GM12878 (cell line): ENCODE measurements around the gene DNAJC18. TPM values are rescaled to one million over a fixed set of nuclear protein-coding genes. Genes with fewer than 3 reads are reported as not detected.

Experiments used
- ATAC-seq: fragments of 200-7000 bp; cut with Tn5 transposase; 3 replicates; pipeline ENCODE4 v1.9.1; 2020; ENCODE audit warnings: mild to moderate bottlenecking, moderate library complexity
- BruUV-seq: library from RNA; stranded (reverse); fragments of 400-500 nt; replicated peaks from 2 replicates; lab custom pipeline; 2021; lab: Mats Ljungman, UMichigan
- CTCF ChIA-PET: fragments of 300-600 bp; sonication (Branson Sonifier 250); formaldehyde crosslinking; extraction: SDS; loops from one replicate; lab custom pipeline; 2021; ENCODE audit warnings: inconsistent platforms; lab: Yijun Ruan, JAX
- POLR2A ChIA-PET: fragments of 350-600 bp; formaldehyde crosslinking; extraction: SDS; loops from one replicate; lab custom pipeline; 2021; ENCODE audit warnings: inconsistent platforms; lab: Charles Lee
- RAD21 ChIA-PET: fragments of 300-600 bp; sonication (Branson Sonifier 250); formaldehyde crosslinking; loops from one replicate; lab custom pipeline; 2023; ENCODE audit warnings: antibody characterized with exemption; ENCODE audit not compliant: unreplicated experiment; lab: Charles Lee
- SMC1A ChIA-PET: fragments of 300-600 bp; sonication (Branson Sonifier 250); formaldehyde crosslinking; loops from one replicate; lab custom pipeline; 2023; ENCODE audit not compliant: unreplicated experiment, uncharacterized antibody; lab: Charles Lee
- DNase-seq: peaks from one replicate; pipeline ENCODE4 v3.0.0-alpha.2; 2011; ENCODE audit warnings: low read depth, low spot score
- FAIRE-seq: peaks from 3 replicates; lab custom pipeline; 2011; peaks lifted over from hg19 to GRCh38; lab: Jason Lieb, UNC
- H2AFZ ChIP-seq: 2 replicates; pipeline ENCODE4 v1.6.0; 2011; ENCODE audit warnings: low read depth, low read length, control low read depth; ENCODE audit not compliant: control insufficient read depth
- H3K27ac ChIP-seq: 2 replicates; pipeline ENCODE4 v1.5.1; 2011; ENCODE audit warnings: control low read depth; ENCODE audit not compliant: control insufficient read depth, insufficient read depth
- H3K27me3 ChIP-seq, 2 experiments: replicated peaks in 1 of 2; 2 replicates each; pipeline versions ENCODE4 v1.6.0 to v1.6.1; 2011; ENCODE audit warnings: low read length in 1 of 2; ENCODE audit not compliant: control insufficient read depth in 2 of 2, insufficient read depth in 2 of 2
- H3K36me3 ChIP-seq, 2 experiments: 2 replicates each; pipeline ENCODE4 v1.5.1; 2011; ENCODE audit warnings: low read length in 1 of 2; ENCODE audit not compliant: control insufficient read depth in 2 of 2, insufficient read depth in 2 of 2
- H3K4me1 ChIP-seq: 2 replicates; pipeline ENCODE4 v1.6.1; 2011; ENCODE audit warnings: mild to moderate bottlenecking, low read length, moderate library complexity, mixed read lengths; ENCODE audit not compliant: control insufficient read depth, insufficient read depth
- H3K4me2 ChIP-seq: 2 replicates; pipeline ENCODE4 v1.6.0; 2011; ENCODE audit warnings: control low read depth; ENCODE audit not compliant: control insufficient read depth, insufficient read depth
- H3K4me3 ChIP-seq: fragments of 200-600 bp; sonication (generic); 2 replicates; pipeline ENCODE4 v1.5.1; 2016
- H3K79me2 ChIP-seq: 2 replicates; pipeline ENCODE4 v1.6.0; 2011; ENCODE audit warnings: low read length; ENCODE audit not compliant: control insufficient read depth, insufficient read depth
- H3K9ac ChIP-seq: 2 replicates; pipeline ENCODE4 v1.8.0; 2011; ENCODE audit warnings: low read length, control low read depth, mixed read lengths; ENCODE audit not compliant: control insufficient read depth, insufficient read depth
- H3K9me3 ChIP-seq: replicated peaks from 3 replicates; pipeline ENCODE4 v1.5.1; 2011; ENCODE audit warnings: mild to moderate bottlenecking, low read length; ENCODE audit not compliant: control insufficient read depth, insufficient read depth
- H4K20me1 ChIP-seq: 2 replicates; pipeline ENCODE4 v1.6.0; 2011; ENCODE audit not compliant: control insufficient read depth, insufficient read depth
- BCL3 ChIP-seq: IDR thresholded peaks from 2 replicates; pipeline ENCODE4 v1.6.1; 2011; ENCODE audit warnings: borderline replicate concordance, low read depth, mild to moderate bottlenecking, moderate library complexity, low read length; ENCODE audit not compliant: insufficient read depth, poor library complexity, severe bottlenecking
- E2F8 ChIP-seq: fragments of 450-650 bp; IDR thresholded peaks from 2 replicates; pipeline ENCODE4 v1.6.1; 2018; ENCODE audit warnings: mild to moderate bottlenecking, low read depth, moderate library complexity; ENCODE audit not compliant: partially characterized antibody
- EZH2 ChIP-seq: IDR thresholded peaks from 2 replicates; pipeline ENCODE4 v1.6.1; 2012; ENCODE audit warnings: low read depth, mild to moderate bottlenecking, control low read depth, inconsistent platforms, low read length, borderline replicate concordance; ENCODE audit not compliant: control insufficient read depth
- IKZF2 ChIP-seq, 2 experiments: fragments of 450-650 bp; IDR thresholded peaks; 2 replicates each; pipeline ENCODE4 v1.6.1; 2017; ENCODE audit warnings: mild to moderate bottlenecking in 2 of 2, moderate library complexity in 2 of 2
- JUND ChIP-seq: IDR thresholded peaks from 2 replicates; pipeline ENCODE4 v1.6.1; 2012; ENCODE audit warnings: low read depth, mild to moderate bottlenecking, low read length, improper control_type of control experiment, moderate library complexity
- MLLT1 ChIP-seq: fragments of 450-650 bp; IDR thresholded peaks from 2 replicates; pipeline ENCODE4 v1.6.1; 2016; ENCODE audit warnings: mild to moderate bottlenecking
- RAD51 ChIP-seq: fragments of 450-650 bp; IDR thresholded peaks from 2 replicates; pipeline ENCODE4 v1.6.1; 2016; ENCODE audit warnings: moderate library complexity, mild to moderate bottlenecking, inconsistent platforms
- SUPT20H ChIP-seq: IDR thresholded peaks from 2 replicates; pipeline ENCODE4 v1.6.1; 2011; ENCODE audit warnings: low read depth, mild to moderate bottlenecking, low read length, moderate library complexity, borderline replicate concordance; ENCODE audit not compliant: control insufficient read depth
- USF2 ChIP-seq: IDR thresholded peaks from 2 replicates; pipeline ENCODE4 v1.6.1; 2011; ENCODE audit warnings: low read depth, low read length, improper control_type of control experiment, borderline replicate concordance
- ZBTB40 ChIP-seq: fragments of 450-650 bp; IDR thresholded peaks from 2 replicates; pipeline ENCODE4 v1.6.1; 2016; ENCODE audit warnings: mild to moderate bottlenecking, moderate library complexity, borderline replicate concordance
- WGBS: methylation state at CpG from one replicate; pipeline ENCODE4 v1.1.6; 2016; ENCODE audit warnings: low lambda C conversion rate; ENCODE audit not compliant: insufficient replicate concordance, insufficient coverage; ENCODE audit errors: missing lambda C conversion rate; 5-methylcytosine and 5-hydroxymethylcytosine counted together
- in situ Hi-C: fragments of 300-500 bp; cut with MboI; formaldehyde crosslinking; loops from 9 replicates; pipeline ENCODE4 v1.14.3; 2018; ENCODE audit warnings: mixed read lengths
- intact Hi-C: fragments of 100-400 bp; cut with micrococcal nuclease; formaldehyde crosslinking; loops from one replicate; pipeline ENCODE4 v1.14.2; 2022; ENCODE audit not compliant: unreplicated experiment
- polyA plus RNA-seq, 11 experiments: library from polyadenylated mRNA; depleted of rRNA in 4 of 11; unstranded in 6 of 11; stranded (reverse) in 5 of 11; fragments of >200 nt; fragmentation: Nextera tagmentation in 4 of 11; fragmentation: Illumina TruSeq in 1 of 11; extraction: Ambion mirVana in 4 of 11; extraction: Trizol in 1 of 11; gene quantifications; 1 replicate in 1 of 11; 2 replicates in 10 of 11; pipeline versions ENCODE4 v1.2.1 to v1.2.3, GENCODE V29; 2011 to 2016; ENCODE audit warnings: inconsistent platforms in 2 of 11, missing spikeins in 2 of 11, low read depth in 1 of 11
- total RNA-seq, 4 experiments: library from RNA; depleted of rRNA in 3 of 4; stranded (reverse); fragments of >200 nt in 3 of 4; fragmentation: Illumina TruSeq in 1 of 4; extraction: Trizol in 1 of 4; gene quantifications; 2 replicates each; pipeline versions ENCODE4 v1.2.1 to v1.2.3, GENCODE V29; 2013 to 2021

Gene DNAJC18
- total and polyA plus RNA-seq, 10 of the 15 experiments (the other 5 are each of a cell fraction or from before 2014, with no cell fraction given), result 6.4 to 26.7 (median 17.7) TPM

GRCh38 chr5:139472386-139473030, 33.2 kb upstream of the DNAJC18 start:
- RAD21 ChIA-PET, result interaction anchor here (1.9 kb wide), 1 partner anchor 10 kb away, joined by 4 read pairs; the partner anchor contains the start of gene ECSCR
- H3K36me3 ChIP-seq, result no peaks in the 10 kb centered on the region; a peak in 1 of 4 replicates
- no peak overlapping the region for H2AFZ ChIP-seq
- no peaks in the 10 kb centered on the region for H3K9me3 ChIP-seq
- in situ Hi-C loops (no loop called here), intact Hi-C loops (no loop called here)
- no peaks in the 10 kb centered on the region for H3K79me2 ChIP-seq
- POLR2A ChIA-PET, result interaction anchor here (1.3 kb wide), 1 partner anchor 14 kb away, joined by 4 read pairs; no protein-coding TSS in a partner anchor
- BruUV-seq, result no TSS peak
- no peaks in the 10 kb centered on the region for H4K20me1 ChIP-seq
- WGBS, result 55% methylated on average over 15 of the region's 15 CpGs
- H3K4me2 ChIP-seq, result no peak overlapping the region
- H3K4me1 ChIP-seq, result peaks cover 12% of the 10 kb centered on the region
- CTCF ChIA-PET, result interaction anchor here (0.6 to 1.7 kb wide), 3 partner anchors 8 to 17 kb away, joined by 4 to 5 read pairs (median 4); partner anchors contain the start of gene STING1
- FAIRE-seq (no peak), DNase-seq (no peak), ATAC-seq (no peak)
- SMC1A ChIA-PET, result no interaction called here
- H3K9ac ChIP-seq, result no peak overlapping the region
- H3K27ac ChIP-seq, result no peak overlapping the region
- no peak overlapping the region for H3K4me3 ChIP-seq
- no peaks in the 10 kb centered on the region for H3K27me3 ChIP-seq
- TF ChIP-seq MLLT1 (no peak), SUPT20H (no peak), IKZF2 (IDR thresholded peaks at IDR 0.05) (no peak), E2F8 (no peak), BCL3 (no peak), EZH2 (no peak), USF2 (no peak), RAD51 (no peak), JUND (no peak), ZBTB40 (no peak)
